Stimulated activated naive CD4-positive, alpha-beta T cell treated with Interleukin-2 at 50 U/mL for 16 hours (primary cell): ENCODE measurements around the gene TAOK3.

Experiments used
- DNase-seq: peaks from one replicate; lab custom pipeline; 2025; lab: John Stamatoyannopoulos, UW

The TAOK3 gene

DNA sequence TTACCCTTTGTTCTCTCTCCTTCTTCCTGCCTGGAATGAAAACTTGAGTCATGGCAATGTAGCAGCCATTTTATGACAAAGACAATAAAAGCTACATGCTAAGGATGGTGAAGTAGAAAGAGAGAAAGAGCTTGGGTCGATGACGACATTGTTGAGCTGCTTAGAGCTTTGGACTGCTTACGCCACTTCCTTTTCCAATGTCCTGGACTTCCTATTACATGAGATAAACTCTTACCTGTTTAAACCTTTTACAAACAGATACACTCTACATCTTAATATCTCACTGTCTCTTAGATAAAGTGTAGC, 166.6 kb downstream of the TAOK3 start:
- DNase-seq: no peak

DNA sequence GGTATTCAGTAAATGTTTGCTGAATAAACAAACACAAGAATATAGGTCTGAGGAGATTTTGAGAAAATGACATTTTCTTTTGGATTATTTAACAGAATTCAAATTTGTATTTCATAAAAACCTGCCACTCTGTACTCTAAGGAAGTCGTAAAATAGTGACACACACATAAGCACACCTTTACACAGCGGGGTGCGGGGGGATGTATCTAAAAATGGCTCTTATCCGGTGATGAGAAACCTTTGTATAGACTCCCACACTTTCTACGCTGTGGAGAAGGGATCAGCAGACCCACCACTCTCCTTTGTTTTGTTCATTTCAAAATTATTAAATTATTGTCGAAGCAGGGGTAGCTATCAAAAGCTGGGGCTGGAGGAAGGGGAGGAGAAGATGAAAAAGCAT, 178.7 kb downstream of the TAOK3 start:
- DNase-seq: no peak

DNA sequence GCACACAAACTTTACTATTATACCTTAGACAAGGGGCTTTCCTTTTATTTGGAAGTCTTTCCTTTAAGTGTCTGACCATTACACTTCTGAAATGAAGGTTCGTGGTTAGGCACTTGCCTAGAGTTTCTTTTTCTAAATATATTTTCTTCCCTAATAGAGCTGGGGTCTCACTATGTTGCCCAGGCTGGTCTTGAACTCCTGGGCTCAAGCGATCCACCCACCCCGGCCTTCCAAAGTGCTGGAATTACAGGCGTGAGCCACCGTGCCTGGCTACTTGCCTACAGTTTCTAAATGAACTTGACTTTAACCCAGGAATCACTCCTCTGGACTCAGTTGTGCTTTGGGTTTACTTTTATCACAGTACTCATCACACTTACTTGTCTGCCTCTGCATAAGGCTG, 179.2 kb downstream of the TAOK3 start:
- no peak for DNase-seq

DNA sequence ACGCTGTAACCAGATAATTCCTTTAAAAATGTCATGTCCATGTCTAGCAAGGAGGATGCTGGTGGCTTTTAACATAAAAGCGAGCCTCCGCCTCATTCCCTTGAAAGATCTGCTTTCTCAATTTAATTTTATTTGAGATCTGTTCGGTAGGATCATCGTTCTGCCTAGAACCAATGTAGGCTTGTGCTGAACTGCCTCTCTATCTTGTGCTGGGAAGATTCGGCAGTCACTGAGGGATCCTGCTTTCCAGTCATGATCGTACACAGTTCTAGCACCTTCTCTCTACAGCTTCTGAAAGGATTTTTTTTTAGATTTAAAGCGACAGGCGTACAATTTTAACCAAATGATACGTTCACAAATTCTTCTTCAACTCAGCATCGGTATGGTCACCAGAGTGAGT, 182.4 kb downstream of the TAOK3 start:
- no peak for DNase-seq

DNA sequence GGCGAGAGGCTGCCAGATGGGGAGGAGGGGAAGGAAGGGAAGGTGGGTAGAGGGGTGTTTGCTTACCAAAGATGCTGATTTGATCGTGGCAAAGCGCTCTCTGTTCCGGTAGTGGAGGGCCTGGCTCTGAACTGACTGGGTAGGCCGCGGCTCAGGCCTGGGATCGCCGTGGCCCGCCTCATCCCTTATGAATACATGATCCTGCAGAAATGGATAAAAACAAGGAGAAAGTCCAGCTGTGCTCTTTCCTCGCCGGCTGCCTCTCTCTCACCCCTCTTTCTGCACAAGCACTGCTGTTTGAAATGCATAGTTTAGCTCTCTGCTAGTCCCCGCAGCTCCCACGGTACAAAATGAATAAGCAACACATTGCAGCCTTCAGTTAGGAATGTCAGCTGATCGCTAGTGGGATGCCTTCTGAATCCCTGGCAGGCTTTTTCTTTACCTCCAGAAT, 182.9 kb downstream of the TAOK3 start:
- no peak for DNase-seq

DNA sequence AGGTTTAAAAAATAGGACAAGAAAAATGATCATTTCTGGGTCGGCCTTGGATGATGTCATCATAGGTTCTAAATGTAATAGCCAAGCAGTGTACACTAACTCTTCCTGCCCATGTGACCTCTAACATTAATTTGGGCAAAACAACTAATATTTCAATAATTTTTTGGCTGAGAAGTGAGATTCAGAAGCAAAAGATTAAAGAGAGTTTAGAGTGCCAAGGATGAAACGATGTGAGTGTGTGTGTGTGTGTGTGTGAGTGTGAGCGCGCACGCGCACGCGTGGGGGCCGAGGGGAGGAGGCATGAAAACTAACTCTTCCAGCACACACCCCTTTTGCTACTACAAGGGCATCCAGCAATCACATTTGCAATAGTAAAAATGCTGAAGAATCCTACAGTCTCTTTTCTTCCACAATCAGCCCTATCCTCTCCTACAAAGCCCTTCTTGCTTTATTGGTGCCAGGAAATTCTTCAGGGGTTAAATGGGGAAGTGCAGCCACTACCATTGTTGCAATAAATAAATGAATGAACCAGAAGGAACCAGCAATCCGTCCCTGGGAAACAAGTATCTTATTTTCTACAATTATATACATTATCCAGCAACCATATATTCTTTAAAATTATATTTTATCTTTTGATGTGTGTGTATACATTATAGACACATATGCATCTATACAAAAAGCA, 183.9 kb downstream of the TAOK3 start:
- no peak for DNase-seq

DNA sequence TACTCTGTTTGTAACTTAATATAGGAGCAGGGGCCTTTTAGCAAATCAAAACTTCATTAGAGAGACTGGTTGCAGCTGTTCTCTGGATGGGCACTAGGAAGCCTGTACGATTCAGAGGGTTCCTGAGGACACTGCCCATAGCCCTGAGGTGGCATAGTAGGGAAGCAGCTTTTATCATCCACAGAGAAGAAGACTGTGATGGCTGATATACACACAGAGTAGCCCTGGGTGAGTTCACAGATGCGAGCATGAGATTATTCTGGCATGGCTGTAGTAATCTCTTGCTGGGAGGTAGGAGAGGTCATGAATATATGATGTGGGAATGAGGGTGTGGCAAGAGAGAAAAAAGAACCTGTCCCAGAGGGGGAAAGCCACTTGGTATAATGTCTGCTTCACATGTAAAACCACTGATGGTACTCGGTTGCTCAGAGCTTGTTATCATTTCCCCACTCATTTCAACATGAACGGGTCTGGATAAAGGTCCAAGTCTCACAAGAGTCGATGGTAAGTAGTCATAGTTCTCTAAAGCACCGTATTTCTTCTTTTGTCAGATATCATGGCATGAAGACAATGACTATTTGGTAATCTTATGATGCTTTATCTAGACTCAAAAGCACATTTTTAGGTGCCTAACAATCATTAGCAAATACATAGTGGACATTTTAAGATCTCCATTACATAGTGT, 184.8 kb downstream of the TAOK3 start:
- no peak for DNase-seq

DNA sequence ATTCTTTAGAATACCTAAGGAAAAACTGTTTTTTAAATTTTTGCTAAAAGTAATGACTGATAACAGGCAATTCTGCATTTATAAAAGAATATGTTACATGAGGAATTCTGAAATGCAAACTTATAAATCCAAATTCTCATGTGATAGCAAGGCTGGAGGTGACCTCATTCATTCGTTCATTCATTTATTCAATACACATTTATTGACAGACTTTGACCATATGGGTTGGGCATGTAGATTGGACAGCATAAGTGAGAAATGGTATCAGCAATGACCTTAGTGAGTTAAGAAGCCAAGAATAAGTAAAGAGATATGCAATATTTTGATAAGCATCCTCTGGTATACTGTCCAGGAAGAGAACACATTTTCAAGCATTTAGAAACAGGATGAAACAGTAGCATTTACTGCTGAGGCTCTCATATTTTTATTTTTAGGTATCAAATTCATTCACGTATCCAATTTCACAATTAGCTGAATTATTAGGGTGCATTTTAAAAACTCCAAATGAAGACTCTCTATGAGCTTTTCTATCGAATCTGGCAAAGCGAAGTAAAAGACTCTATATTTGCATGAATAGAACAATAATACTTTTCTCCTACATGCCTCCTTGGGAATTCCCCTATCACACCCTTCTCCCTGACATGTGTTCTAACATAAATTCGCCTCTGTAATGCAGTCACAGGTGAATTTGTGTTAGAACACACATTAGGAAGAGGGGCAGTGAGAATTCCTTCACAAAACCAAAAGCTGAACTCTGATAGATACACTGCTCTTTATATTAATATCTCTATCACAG, 186.9 kb downstream of the TAOK3 start:
- DNase-seq: no peak

DNA sequence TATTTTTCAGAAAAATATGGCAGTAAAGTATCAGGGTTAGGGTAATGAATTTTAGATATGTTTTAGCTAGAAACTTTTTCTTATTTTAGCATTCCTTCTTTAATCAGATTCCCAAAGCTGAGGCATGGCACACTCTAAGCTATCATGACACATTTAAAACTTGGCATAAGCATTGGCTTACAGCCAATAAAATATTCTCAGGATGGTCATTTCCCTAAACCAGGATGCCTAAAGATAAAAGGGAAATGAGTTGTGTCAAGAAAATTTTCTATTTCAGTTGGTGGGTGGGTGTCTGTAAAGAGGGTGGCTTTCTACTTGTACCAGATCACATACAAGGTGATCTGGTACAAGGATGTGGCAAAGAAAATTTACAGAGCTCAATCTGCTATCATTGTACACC, 189.0 kb downstream of the TAOK3 start:
- no peak for DNase-seq

DNA sequence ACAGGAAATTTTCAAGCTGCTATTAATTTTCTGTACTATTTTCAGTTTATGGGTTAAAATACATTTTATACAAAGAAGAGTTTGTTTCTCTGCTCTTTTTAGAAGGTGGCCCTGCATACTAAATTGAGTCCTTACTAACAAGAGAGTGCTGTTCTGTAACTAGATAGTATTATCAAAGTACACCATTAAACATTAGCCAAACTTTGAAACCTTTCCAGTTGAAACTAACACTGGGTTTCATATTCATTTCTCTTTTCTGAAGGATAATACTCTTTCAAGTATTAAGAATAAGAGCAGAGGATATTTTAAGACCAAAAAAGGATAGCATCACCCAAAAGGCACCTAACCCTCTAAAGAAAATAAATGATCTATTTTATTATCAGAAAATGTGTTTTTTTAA, 189.6 kb downstream of the TAOK3 start:
- no peak for DNase-seq

DNA sequence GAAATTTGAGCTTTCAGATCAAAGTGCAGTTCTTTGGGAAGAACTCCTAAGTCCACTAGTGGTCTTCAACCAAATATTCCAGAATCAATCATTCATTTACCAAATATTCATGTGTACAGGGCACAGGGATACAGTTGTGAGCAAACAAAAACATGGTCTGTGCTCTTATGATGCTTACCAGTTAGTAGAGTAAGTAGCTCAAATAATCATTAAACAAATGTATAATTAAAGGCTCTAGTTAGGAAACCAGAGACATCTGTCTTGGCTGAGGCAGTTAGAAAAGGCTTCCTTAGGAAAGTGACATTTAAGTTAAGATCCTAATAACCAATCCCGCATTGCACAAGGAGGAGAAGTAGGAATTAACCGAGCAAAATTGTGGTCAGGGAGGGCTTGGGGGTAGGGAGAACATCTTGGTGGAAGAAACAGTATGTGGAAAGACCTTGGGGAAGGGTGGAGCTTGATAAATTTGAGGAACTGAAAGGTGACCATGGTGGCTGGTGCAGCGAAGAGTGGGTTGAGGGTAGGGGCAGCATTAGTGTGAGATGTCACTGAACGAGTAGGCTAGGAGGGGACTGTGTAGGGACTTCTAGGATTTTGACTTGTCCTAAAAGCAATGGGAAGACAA, 196.8 kb downstream of the TAOK3 start:
- no peak for DNase-seq

DNA sequence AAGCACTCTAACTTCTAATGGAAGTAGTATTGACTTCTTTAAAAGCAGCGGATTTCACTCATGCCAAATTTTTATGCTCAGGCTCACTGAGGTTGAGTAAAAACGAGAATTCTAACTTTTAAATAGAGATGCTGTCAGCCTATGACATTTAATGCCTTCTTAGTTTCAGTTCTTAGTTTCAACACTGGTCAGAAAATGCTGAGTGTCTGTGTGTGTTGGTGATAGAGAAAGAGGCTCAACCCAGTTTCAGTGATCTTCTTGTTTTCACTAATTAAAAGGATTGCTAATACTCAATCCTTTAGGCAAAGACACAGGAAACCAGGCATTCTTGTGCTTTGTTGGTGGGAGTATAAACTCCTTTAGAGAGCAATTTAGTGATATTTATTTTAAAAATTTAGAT, 205.8 kb downstream of the TAOK3 start:
- no peak for DNase-seq

DNA sequence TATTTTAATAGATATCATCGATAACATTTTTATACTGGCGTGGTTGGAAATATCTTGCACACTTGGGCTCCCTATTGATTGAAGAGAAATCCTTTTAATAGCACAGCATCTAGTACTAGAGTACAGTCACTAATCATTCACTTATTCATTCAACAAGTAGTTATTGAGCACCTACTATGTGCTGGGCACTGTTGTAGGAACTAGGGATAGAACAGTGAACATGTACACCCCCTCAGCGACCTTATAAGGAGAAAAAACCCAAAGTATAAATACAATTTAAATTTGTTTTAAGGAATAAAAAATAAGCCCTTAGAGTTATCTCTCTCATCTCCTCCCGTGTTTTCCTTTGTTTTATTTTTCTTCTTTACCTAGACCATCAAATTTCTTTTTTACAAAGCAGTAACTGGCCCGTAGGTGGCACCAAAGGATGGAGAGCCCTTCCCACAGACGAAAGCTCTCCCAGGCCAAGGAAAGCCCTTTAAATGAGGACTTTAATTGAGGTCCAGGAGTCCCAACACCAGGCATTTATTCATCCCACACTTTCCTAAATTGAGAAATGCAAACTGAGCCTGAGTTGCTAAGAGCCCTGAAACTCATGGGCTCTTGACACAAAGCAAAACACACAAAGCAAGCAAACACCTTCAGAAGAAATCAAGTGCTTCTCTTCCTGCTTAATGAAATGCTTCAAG, 207.8 kb downstream of the TAOK3 start:
- no peak for DNase-seq

DNA sequence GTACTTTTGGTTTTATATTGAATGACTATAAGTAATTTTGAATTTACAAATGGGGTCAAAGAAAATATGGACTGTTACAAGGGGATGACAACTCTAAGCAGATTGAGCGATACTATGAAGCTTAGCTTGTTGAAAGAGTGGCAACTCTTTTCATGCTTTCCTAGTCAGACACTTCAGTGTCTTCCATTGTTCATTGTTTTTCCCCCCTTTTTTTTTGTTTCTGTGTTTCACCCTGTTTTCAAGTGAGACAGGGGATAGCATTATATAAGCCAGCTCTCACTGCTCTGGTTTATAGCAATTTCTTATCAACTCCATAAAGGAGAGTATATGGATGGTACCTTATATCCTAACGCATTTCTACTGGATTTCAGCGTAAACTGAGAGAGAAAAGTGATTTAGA, 212.2 kb downstream of the TAOK3 start:
- DNase-seq: no peak

DNA sequence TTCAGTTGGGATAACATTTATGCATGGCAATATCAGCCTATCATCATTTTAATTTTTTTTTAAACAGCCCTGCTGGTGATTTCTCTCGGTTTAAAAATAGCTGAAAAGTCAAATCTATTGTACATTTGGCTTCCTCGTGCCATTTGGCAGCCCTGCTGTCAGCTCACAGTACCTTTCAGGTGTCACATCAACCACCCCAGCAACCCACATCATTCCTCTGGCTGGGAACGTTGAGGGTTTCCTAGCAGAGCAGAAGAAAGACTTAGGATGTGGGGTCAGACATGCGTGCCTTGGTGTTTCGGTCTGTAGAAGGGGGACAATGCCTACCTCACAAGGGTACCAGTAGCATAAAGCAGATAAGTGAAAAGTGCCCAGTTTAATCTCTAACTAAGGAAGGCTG, 221.0 kb downstream of the TAOK3 start:
- no peak for DNase-seq

DNA sequence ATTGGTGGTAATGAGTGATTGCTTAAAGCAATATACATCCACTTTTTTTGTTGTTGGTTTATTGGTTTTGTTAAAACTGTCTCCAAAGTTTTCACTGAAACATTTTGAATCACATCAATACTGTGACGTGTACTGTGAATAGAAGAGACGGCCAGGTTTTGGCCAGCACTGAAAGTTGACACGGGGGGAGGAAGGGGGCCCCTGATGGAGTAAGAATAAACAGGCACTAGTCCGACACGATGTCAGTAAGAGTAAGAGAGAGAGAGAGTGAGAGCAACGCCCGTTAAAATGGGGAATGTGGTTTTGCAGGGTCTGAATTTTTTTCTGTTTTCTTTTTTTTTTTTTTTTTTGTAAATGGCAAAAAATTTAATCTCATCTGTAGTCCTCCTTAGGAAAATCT, 222.1 kb downstream of the TAOK3 start:
- DNase-seq: no peak

DNA sequence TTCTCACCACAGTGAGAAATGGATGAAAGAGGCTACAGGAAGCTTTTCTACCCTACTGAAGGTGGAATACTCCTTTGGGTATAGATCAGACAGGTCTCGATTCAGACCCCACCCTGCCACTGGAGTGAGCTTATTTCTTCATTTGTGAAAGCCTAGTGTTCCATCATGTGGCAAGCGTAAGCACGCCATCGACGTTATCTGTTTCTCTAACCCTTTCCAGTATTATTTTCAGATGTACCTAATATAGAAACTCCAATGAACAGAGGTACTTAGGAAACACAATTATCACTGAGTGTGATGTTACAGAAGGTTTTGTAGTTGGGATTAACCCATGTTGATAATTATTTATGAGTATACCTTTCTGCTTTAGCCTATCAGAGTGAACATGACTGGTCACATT, 224.4 kb downstream of the TAOK3 start:
- no peak for DNase-seq

DNA sequence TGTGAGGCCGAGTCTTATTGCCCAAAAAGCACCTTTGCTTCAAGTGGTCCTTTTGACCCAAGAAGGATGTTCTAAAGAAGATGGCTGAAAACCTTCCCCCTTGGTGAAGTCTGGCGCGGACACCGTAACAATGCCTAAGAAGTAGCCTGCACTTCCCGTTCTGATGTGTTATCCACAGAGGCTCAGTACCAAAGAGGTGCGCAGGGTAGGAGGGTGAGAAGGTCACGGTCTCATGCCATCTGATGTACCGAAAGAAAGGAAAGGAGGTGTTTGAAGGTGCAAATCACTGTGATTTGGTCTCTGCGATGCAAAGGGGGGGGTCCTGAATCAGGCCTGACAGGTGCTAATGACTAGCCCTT, 226.9 kb downstream of the TAOK3 start:
- DNase-seq: no peak

DNA sequence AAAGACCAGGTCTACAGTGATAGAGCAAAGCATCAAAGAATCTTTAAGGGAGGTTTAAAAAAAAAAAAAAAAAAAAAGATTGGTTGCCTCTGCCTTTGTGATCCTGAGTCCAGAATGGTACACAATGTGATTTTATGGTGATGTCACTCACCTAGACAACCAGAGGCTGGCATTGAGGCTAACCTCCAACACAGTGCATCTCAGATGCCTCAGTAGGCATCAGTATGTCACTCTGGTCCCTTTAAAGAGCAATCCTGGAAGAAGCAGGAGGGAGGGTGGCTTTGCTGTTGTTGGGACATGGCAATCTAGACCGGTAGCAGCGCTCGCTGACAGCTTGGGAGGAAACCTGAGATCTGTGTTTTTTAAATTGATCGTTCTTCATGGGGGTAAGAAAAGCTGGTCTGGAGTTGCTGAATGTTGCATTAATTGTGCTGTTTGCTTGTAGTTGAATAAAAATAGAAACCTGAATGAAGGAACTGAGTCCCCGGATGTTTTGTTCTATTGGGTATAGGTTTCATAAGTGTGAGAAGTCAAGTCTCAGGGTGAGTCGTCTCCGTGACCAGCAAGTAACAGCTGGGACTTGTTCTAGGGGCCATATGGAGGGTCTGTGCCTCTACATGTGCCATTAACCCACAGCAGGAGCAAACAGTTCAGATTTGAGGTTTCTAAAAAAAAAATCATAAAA, 227.5 kb downstream of the TAOK3 start:
- no peak for DNase-seq

DNA sequence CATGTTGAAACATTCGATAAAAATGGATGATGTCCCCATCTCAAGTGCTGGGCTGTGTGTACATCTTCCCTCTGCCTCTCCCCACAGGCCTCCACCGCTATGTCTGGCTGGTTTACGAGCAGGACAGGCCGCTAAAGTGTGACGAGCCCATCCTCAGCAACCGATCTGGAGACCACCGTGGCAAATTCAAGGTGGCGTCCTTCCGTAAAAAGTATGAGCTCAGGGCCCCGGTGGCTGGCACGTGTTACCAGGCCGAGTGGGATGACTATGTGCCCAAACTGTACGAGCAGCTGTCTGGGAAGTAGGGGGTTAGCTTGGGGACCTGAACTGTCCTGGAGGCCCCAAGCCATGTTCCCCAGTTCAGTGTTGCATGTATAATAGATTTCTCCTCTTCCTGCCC, 228.2 kb downstream of the TAOK3 start:
- DNase-seq: no peak

DNA sequence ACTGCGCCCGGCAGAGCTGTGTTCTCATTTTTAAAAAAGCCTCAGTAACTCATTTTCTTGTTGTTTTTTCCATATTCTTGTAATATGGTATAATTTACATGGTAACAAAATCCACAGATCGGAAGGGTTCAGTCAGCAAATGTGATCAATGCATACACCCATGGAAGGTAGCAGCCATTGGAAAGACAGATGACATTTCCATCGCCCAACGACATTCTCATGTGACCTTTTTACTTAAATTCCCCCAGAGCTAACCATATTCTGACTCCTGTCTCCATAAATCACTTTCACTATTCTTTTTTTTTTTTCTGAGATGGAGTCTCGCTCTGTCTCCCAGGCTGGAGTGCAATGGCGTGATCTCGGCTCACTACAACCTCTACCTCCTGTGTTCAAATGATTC, 231.9 kb downstream of the TAOK3 start:
- DNase-seq: no peak

DNA sequence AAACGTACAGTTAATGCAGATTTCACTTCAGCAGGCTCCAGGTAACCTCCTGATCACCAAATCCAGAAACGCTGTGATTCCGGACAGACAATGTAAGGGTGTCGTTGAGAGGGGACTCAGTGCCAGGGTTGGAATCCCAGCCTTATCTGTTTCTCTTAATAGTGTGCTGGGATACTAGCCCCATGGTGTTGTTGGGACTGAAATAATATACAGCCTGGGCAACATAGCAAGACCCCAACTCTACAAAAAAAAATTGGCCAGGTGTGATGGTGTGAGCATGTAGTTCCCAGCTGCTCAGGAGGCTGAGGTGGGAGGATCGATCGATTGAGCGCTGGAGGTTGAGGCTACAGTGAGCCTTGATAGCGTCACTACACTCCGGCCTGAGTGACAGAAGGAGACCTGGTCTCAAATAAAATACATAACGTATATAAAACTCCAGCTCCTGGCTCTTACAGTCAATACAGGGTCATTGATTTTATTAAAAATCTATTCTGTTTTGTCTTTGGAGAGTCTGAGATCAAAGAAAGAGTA, 235.5 kb downstream of the TAOK3 start:
- DNase-seq: no peak
